NCI-H1417 treated with DMSO at 0.1 percent for 48 hours (cell line): ENCODE measurements around the gene GFOD1.

ENCODE experiments used
- DNase-seq: peaks from one replicate; lab custom pipeline; 2025; lab: John Stamatoyannopoulos, UW

GFOD1 gene

GRCh38 chr6:13425270-13425873, 62.0 kb downstream of the GFOD1 start:
- DNase-seq = no peak

GRCh38 chr6:13423252-13423651, 64.1 kb downstream of the GFOD1 start:
- no peak for DNase-seq

DNA sequence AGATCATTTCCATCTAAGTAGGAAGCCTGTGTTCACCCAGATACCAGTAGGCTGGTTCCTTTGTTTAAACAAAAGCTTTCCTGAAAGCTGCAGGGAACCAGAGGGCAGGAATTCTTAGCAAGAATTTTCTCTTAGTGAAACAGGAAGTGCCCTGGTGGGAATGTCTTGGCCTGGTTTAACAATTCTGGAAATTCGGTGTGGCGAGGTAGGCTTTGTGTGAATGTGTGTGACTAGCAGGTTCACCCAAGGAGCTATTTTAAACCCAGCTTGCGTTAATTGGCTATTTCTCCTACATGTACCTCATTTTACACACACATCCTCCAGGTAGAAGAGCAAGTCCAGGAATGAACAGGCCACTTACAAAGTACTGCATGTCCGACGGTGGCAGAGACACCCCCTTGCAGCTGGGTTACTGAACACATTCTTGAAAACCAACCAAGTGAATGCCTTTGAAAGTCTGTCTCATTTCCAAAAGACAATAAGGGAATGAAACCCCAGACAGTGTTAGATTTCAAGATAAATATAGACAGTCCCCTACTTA, 64.6 kb downstream of the GFOD1 start:
- no peak for DNase-seq

DNA sequence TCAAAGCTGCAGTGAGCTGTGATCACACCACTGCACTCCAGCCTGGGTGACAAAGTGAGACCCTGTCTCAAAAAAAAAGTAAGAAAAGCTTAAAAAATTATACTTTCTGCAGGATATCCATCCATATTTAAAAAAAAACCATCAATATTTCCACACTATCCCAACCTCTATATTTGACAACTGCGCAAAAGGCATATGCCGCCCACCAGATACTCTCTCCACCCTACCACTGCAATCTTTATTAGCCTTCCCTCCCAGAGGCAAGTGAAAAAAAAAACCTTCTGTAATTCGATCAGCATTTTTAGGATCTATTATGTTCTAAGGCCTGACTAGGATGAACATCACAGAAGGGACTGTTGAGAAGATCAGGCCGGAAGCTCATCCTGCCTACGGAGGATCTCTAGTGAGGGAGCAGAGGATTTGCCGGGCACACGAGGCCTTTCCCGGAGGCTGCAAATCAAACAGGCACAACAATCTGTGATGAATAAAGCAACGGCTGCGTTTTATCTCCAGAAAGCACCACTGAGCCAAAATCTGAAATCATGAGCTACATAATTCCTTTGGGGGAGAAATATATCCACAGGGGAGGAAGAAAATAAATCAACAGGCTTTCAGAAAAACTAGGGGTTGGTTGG, 65.9 kb downstream of the GFOD1 start:
- no peak for DNase-seq

- no peak for DNase-seq
Observed at GRCh38 chr6:13420269-13420668, 67.1 kb downstream of the GFOD1 start.

GRCh38 chr6:13419422-13420195, 67.8 kb downstream of the GFOD1 start:
- DNase-seq = no peak

- DNase-seq = no peak
Observed at GRCh38 chr6:13418844-13419243, 68.6 kb downstream of the GFOD1 start.

GRCh38 chr6:13417954-13418353, 69.4 kb downstream of the GFOD1 start:
- no peak for DNase-seq

GRCh38 chr6:13417431-13417830, 70.0 kb downstream of the GFOD1 start:
- no peak for DNase-seq

DNA sequence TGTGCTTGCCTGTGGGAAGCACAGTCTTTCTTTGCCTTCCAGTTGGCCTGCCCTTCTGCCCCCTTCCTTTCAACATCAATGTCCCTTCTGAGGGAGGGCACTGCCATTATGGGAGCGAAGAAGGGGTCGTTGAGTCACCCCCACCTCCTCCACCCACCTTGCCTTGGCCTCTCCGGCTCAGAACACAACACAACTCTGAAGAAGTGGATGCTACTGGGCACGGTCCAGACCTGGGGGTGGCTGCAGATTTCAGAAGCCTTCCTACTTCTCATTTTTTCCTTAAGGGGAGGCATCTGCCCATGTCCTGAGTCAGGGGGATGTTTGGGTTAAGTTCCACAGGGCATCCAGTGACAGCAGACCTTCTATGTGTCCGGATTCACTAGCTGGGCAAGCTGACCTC, 72.1 kb downstream of the GFOD1 start:
- no peak for DNase-seq

- no peak for DNase-seq
Observed at GRCh38 chr6:13413900-13414555, 73.4 kb downstream of the GFOD1 start.

- DNase-seq = no peak
Observed at GRCh38 chr6:13413466-13413862, 73.9 kb downstream of the GFOD1 start.

GRCh38 chr6:13412639-13413465, 74.5 kb downstream of the GFOD1 start:
- no peak for DNase-seq

DNA sequence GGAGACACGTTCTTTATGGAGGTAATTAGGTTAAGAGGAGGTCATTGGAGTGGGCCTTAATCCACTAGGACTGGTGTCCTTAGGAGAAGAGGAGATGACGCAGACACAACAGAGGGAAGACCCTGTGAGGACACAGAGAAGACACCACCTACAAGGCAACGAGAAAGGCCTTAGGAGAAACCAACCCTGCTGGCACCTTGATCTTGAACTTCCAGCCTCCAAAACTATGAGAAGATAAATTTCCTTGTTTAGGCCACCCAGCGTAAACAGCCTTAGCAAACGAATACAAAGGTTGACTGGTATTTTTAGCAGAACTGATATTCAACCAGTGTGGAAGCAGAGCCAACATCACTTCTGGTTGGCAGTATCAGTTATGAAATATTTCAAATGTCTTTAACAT, 75.2 kb downstream of the GFOD1 start:
- DNase-seq = no peak

- DNase-seq = no peak
Observed at GRCh38 chr6:13411484-13411883, 75.9 kb downstream of the GFOD1 start.

- no peak for DNase-seq
Observed at GRCh38 chr6:13409991-13410390, 77.4 kb downstream of the GFOD1 start.

- no peak for DNase-seq
Observed at GRCh38 chr6:13407709-13408695, 79.4 kb downstream of the GFOD1 start.

DNA sequence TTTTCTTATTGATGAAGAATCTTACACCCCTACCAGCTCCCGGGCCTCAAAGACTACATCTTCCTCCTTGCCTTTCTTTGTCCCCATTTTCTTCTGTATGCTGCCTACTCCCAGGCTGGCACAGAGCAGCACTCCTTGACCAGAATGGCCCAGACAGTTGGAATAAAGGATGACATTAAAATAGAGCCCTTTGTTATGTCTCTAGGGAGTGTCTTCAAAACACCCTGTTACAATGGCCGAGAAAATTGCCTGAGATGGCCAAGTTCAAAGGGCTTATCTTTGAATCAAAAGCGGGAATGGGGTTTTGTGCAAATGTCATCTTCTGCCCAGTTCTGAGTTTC, 80.1 kb downstream of the GFOD1 start:
- DNase-seq = no peak

GRCh38 chr6:13406781-13407180, 80.6 kb downstream of the GFOD1 start:
- DNase-seq = no peak

- no peak for DNase-seq
Observed at GRCh38 chr6:13405961-13406477, 81.4 kb downstream of the GFOD1 start.
